ENCODE measurements around the gene NTM.

DNA sequence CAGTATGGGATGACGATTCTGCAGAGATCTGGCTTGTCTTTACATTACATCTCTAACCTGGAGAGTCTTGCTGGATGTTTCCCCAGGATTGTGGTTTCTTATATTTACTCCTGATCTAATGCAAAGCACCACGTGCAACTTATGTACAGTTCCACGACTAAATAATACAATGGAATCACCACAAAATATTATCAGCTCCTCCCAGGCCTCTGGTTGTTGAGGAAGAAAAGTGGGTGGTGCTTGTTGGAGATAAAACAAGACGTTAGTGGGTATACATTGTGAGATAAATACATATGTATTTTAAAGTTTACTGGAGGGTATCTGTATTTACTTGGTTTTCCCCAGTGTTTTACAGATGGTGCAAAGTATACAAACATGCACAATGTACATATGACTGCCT, 569.7 kb downstream of the NTM start:
- TF ChIP-seq, protein P1, sequence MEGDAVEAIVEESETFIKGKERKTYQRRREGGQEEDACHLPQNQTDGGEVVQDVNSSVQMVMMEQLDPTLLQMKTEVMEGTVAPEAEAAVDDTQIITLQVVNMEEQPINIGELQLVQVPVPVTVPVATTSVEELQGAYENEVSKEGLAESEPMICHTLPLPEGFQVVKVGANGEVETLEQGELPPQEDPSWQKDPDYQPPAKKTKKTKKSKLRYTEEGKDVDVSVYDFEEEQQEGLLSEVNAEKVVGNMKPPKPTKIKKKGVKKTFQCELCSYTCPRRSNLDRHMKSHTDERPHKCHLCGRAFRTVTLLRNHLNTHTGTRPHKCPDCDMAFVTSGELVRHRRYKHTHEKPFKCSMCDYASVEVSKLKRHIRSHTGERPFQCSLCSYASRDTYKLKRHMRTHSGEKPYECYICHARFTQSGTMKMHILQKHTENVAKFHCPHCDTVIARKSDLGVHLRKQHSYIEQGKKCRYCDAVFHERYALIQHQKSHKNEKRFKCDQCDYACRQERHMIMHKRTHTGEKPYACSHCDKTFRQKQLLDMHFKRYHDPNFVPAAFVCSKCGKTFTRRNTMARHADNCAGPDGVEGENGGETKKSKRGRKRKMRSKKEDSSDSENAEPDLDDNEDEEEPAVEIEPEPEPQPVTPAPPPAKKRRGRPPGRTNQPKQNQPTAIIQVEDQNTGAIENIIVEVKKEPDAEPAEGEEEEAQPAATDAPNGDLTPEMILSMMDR (IDR thresholded peaks at IDR 0.05; ENCODE audit: low read length), result no peak
- no peak for TF ChIP-seq EZH2 (IDR thresholded peaks at IDR 0.05; ENCODE audit: borderline replicate concordance, low read length)

Data from OCI-LY1 (cell line).